CD8-positive, alpha-beta memory T cell (primary cell): Measurements from ENCODE around the gene TFAP2A. TPM values are rescaled to one million over a fixed set of nuclear protein-coding genes. Genes with fewer than 3 reads are reported as not detected.

Source experiments
- CTCF ChIA-PET: fragments of 350-600 bp; sonication (Branson Sonifier 250); formaldehyde crosslinking; loops from one replicate; lab custom pipeline; 2021; ENCODE audit warnings: antibody characterized with exemption; lab: Charles Lee
- POLR2A ChIA-PET: fragments of 350-600 bp; sonication (Branson Sonifier 250); formaldehyde crosslinking; loops from one replicate; lab custom pipeline; 2021; ENCODE audit warnings: antibody characterized with exemption; lab: Charles Lee
- DNase-seq, 5 donors: peaks; one replicate each; pipeline versions ENCODE4 v3.0.0 to v3.0.0-alpha.2; 2020 to 2022; ENCODE audit warnings: mixed read lengths in 1 of 5
- H3K27ac ChIP-seq: one replicate; pipeline ENCODE4 v1.7.0; 2013; ENCODE audit warnings: low read depth, mild to moderate bottlenecking, low read length, moderate library complexity
- H3K27me3 ChIP-seq: 2 replicates; pipeline ENCODE4 v1.7.0; 2013; ENCODE audit warnings: low read length, mild to moderate bottlenecking; ENCODE audit not compliant: insufficient read depth, poor library complexity, severe bottlenecking
- H3K36me3 ChIP-seq: 2 replicates; pipeline ENCODE4 v1.7.0; 2013; ENCODE audit warnings: mild to moderate bottlenecking, low read length, moderate library complexity; ENCODE audit not compliant: insufficient read depth
- H3K4me1 ChIP-seq: 2 replicates; pipeline ENCODE4 v1.7.0; 2013; ENCODE audit warnings: mild to moderate bottlenecking, low read length, moderate library complexity; ENCODE audit not compliant: insufficient read depth
- H3K4me3 ChIP-seq: 2 replicates; pipeline ENCODE4 v1.7.0; 2013; ENCODE audit warnings: mild to moderate bottlenecking, low read length
- H3K9me3 ChIP-seq: 2 replicates; pipeline ENCODE4 v1.7.0; 2013; ENCODE audit warnings: mild to moderate bottlenecking, low read length
- H3K27ac Mint-ChIP-seq, 8 donors: one replicate each; pipeline ENCODE4 v1.8.0; 2020 to 2021; ENCODE audit warnings: mixed read lengths in 8 of 8, mild to moderate bottlenecking in 6 of 8, inconsistent platforms in 3 of 8, moderate library complexity in 3 of 8
- H3K27me3 Mint-ChIP-seq, 2 donors: one replicate each; pipeline ENCODE4 v1.8.0; 2020 to 2021; ENCODE audit warnings: mixed read lengths in 2 of 2, mild to moderate bottlenecking in 1 of 2, moderate library complexity in 1 of 2
- H3K36me3 Mint-ChIP-seq, 3 donors: one replicate each; pipeline ENCODE4 v1.8.0; 2020 to 2021; ENCODE audit warnings: mixed read lengths in 3 of 3, inconsistent platforms in 1 of 3, mild to moderate bottlenecking in 1 of 3
- H3K4me1 Mint-ChIP-seq, 3 donors: one replicate each; pipeline ENCODE4 v1.8.0; 2020 to 2021; ENCODE audit warnings: mixed read lengths in 3 of 3, inconsistent platforms in 1 of 3, mild to moderate bottlenecking in 1 of 3
- H3K4me3 Mint-ChIP-seq, 7 donors: one replicate each; pipeline ENCODE4 v1.8.0; 2020 to 2021; ENCODE audit warnings: mixed read lengths in 7 of 7, mild to moderate bottlenecking in 6 of 7, moderate library complexity in 4 of 7, inconsistent platforms in 2 of 7
- H3K9me3 Mint-ChIP-seq, 5 donors: one replicate each; pipeline ENCODE4 v1.8.0; 2020 to 2022; ENCODE audit warnings: mixed read lengths in 5 of 5, mild to moderate bottlenecking in 3 of 5, moderate library complexity in 2 of 5, inconsistent platforms in 1 of 5
- polyA plus RNA-seq: library from polyadenylated mRNA; unstranded; fragments of 300-500 nt; fragmentation: Illumina TruSeq; gene quantifications from one replicate; pipeline ENCODE4 v1.2.3, GENCODE V29; 2021
- total RNA-seq, 2 experiments: library from RNA; stranded (reverse); gene quantifications; one replicate each; pipeline ENCODE4 v1.2.3, GENCODE V29; 2021

TFAP2A gene
- total and polyA plus RNA-seq, 3 experiments from 2014 or later, result not detected

DNA sequence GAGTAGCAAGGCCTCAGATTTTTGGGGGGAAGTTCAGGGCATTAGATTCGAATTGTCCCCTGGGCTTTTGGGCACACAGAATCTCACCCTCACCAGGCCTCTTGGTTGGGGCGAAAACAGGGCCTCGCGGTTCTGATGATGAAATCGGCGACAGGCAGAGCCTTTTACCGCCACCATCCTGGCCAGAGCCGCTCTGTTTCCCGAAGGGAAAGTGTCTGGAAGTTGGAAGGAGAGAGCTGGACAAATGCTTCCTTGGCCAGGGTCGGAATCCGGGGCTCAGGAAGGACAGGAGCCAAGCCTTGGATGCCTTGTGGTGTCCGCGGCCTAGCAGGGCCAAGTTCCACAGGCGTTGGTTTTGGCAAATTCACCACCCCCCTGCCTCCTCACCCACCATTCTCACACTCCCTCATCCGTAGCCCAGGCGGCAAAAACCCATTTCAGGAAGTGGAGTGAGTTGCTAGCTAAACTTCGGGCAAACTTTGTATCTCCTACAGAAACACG lies 3.5 kb upstream of the TFAP2A start:
- Mint-ChIP-seq H3K4me3 (no peak overlapping the region), H3K36me3 (peaks cover 0 to 4% (median 0%) of the 10 kb centered on the region in 3 donors), H3K27me3 (peaks cover 79 to 89% of the 10 kb centered on the region in 2 donors), H3K27ac (peak overlapping the region in 1 of 8 donors; percentile 75), H3K9me3 (peaks cover 3 to 36% (median 27%) of the 10 kb centered on the region in 5 donors), H3K4me1 (peaks cover 15 to 27% (median 22%) of the 10 kb centered on the region in 3 donors)
- POLR2A ChIA-PET, result no interaction called here
- Histone ChIP-seq H3K4me1 (peaks cover 16% of the 10 kb centered on the region), H3K27ac (no peak overlapping the region), H3K36me3 (no peaks in the 10 kb centered on the region), H3K9me3 (no peaks in the 10 kb centered on the region), H3K4me3 (no peak overlapping the region), H3K27me3 (peaks cover 93% of the 10 kb centered on the region)
- CTCF ChIA-PET, result no interaction called here
- DNase-seq, result no peak

DNA sequence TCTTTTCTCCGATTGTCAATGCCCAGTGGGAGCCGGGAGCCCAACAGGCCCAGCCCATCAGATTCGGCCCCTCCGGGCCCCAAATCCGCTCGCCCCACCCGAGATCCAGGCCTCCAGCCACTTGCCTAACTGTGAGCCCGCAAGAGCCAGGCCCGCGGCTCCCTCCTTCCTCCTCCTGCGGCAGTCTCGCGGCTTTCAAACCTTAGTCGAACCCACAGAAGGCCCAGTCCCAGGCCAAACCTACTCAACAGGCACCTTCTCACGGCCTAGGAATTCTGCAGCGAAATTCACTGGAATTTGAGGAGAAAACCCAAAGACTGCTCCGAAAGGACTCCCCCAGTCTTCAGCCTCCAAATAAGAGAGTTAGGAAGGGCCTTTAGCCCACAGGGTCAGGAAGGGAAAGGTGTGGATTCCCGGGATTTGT lies 2.8 kb upstream of the TFAP2A start:
- ChIA-PET CTCF (no interaction called here), POLR2A (no interaction called here)
- no peak for DNase-seq
- Histone ChIP-seq H3K4me3 (no peak overlapping the region), H3K27me3 (peaks cover 91% of the 10 kb centered on the region), H3K27ac (no peak overlapping the region), H3K9me3 (no peaks in the 10 kb centered on the region), H3K36me3 (no peaks in the 10 kb centered on the region), H3K4me1 (peaks cover 22% of the 10 kb centered on the region)
- Mint-ChIP-seq H3K9me3 (peaks cover 3 to 36% (median 28%) of the 10 kb centered on the region in 5 donors), H3K36me3 (peaks cover 0 to 4% (median 2%) of the 10 kb centered on the region in 3 donors), H3K27me3 (peaks cover 82 to 88% of the 10 kb centered on the region in 2 donors), H3K4me3 (peak overlapping the region in 1 of 7 donors; percentile 17), H3K27ac (peak overlapping the region in 2 of 8 donors; percentile 53 to 75), H3K4me1 (peaks cover 21 to 33% (median 28%) of the 10 kb centered on the region in 3 donors)

DNA sequence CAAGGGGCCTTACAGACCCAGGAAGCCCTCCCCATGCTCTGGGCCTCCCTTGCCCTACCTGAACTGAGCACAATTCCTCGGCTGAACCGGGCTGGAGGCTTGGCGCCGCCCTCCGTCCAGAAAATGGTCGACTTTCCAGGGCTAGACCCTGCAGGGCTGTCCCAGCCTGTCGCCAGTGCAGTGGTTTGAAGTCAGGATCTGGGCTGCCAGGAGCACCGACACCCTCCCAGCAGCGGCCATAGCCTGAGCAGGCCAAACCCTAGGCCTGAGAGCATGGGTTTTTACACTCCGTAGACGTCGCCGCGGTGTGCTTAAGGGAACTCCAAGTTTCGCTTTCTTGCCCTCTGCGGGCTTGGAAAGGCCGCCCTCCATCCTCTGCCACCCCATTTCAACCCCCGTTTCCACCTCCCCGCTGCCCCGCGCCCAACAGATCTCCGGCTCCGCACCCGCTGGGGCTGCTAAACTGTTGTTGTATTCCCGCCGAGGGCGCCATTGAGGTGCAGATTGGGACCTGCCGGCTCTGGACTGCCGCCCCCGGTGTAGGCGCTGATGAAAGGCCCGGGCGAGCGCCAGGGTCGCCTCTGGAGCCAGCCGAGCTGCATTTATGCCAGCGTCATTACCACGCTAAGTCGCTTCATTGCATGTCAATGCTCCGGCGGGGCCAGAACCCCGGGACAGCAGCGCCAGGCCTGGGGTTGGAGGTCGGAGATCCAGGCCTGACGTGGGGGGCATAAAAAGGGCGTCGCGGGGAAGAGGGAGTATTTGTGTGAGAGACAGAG lies 2.2 kb upstream of the TFAP2A start:
- peak overlapping the region in 6 of 7 donors; percentile 39 to 74 (median 58) for H3K4me3 Mint-ChIP-seq
- CTCF ChIA-PET, result no interaction called here

DNA sequence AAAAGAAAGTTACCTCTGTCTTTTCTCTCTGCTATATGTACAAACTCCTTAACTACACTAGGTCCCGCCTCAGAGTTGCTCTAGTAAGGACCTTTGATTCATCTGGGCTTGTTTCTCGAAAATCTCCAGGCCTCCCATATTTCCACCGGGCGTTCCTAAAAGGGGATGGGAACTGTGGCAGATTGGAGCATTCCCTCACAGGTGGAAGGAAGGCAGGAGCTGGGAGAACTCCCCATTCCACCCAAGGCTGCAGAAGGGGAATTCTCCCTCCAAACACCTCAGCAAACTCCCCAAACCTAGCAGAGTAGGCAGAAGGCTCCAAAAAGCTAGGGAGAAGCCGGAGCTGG lies 1.6 kb upstream of the TFAP2A start:
- Mint-ChIP-seq H3K27me3 (peaks cover 82 to 87% of the 10 kb centered on the region in 2 donors), H3K4me1 (peaks cover 28 to 41% (median 33%) of the 10 kb centered on the region in 3 donors), H3K36me3 (peaks cover 0 to 9% (median 4%) of the 10 kb centered on the region in 3 donors), H3K9me3 (peaks cover 3 to 40% (median 34%) of the 10 kb centered on the region in 5 donors), H3K4me3 (peak overlapping the region in 3 of 7 donors; percentile 34 to 49 (median 43)), H3K27ac (peak overlapping the region in 2 of 8 donors; percentile 25 to 82)
- H3K27me3 ChIP-seq, result peaks cover 79% of the 10 kb centered on the region
- DNase-seq, result no peak
- no peak overlapping the region for H3K27ac ChIP-seq
- H3K4me3 ChIP-seq, result no peak overlapping the region
- peaks cover 23% of the 10 kb centered on the region for H3K4me1 ChIP-seq
- H3K9me3 ChIP-seq, result no peaks in the 10 kb centered on the region
- H3K36me3 ChIP-seq, result no peaks in the 10 kb centered on the region
- POLR2A ChIA-PET, result no interaction called here
- CTCF ChIA-PET, result no interaction called here

More for the DNA sequence above, 2.2 kb upstream of the TFAP2A start:
- no peaks in the 10 kb centered on the region for H3K36me3 ChIP-seq
- peaks cover 22% of the 10 kb centered on the region for H3K4me1 ChIP-seq
- peaks cover 81 to 86% of the 10 kb centered on the region in 2 donors for H3K27me3 Mint-ChIP-seq
- peaks cover 3 to 37% (median 29%) of the 10 kb centered on the region in 5 donors for H3K9me3 Mint-ChIP-seq
- POLR2A ChIA-PET, result no interaction called here
- peaks cover 85% of the 10 kb centered on the region for H3K27me3 ChIP-seq
- no peak for DNase-seq
- H3K27ac ChIP-seq, result no peak overlapping the region
- peaks cover 0 to 4% (median 4%) of the 10 kb centered on the region in 3 donors for H3K36me3 Mint-ChIP-seq
- H3K4me1 Mint-ChIP-seq, result peaks cover 23 to 36% (median 31%) of the 10 kb centered on the region in 3 donors
- no peak overlapping the region for H3K4me3 ChIP-seq
- peak overlapping the region in 1 of 8 donors; percentile 82 for H3K27ac Mint-ChIP-seq
- H3K9me3 ChIP-seq, result no peaks in the 10 kb centered on the region

DNA sequence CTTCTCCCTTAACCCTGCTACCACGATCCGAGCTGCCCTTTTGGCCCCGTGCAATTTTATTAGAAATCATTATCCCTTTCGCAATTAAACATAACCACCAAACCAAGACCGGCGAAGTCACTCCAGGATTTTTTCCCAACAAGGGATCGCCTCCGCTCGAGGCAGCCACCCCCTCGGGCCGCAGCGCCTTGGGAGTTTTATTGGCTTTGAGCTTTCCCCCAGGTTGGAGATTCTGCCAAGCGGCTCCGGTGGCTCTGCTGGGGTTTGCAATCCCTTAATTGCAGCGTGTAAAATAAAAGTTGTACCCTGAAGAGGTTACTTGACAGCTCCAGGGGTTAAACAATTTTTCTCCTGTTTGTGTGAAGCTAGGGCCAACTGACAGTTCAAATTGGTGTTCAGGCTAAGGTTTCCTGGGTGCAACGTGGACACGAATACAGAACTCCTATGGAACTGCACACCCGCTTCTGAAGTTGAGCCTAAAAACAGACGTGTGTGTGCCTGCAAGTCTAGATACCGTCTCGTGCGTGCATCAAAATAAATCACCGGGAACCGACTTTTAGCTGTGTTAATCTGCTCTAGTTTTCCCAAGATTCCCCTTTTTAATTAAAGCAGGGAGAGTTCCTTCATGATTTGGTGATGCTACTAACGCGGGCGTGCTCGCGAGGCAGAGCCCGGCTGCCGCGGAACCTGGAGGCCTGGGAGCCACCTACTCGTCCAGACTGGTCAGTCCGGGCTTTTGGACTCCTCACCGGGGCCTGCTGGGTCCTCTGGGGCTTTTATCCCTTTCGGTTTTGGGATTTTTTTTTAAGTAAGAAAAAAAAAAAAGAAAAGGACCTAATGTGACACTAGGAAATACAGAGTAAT lies 975 bp upstream of the TFAP2A start:
- Histone ChIP-seq H3K27ac (no peak overlapping the region), H3K36me3 (no peaks in the 10 kb centered on the region), H3K9me3 (no peaks in the 10 kb centered on the region), H3K4me3 (no peak overlapping the region), H3K4me1 (peaks cover 27% of the 10 kb centered on the region), H3K27me3 (peaks cover 78% of the 10 kb centered on the region)
- ChIA-PET CTCF (no interaction called here), POLR2A (no interaction called here)
- Mint-ChIP-seq H3K36me3 (peaks cover 0 to 9% (median 4%) of the 10 kb centered on the region in 3 donors), H3K27me3 (peaks cover 84 to 85% of the 10 kb centered on the region in 2 donors), H3K9me3 (peaks cover 3 to 42% (median 38%) of the 10 kb centered on the region in 5 donors), H3K27ac (peak overlapping the region in 2 of 8 donors; percentile 50 to 82), H3K4me1 (peaks cover 32 to 48% (median 39%) of the 10 kb centered on the region in 3 donors), H3K4me3 (peak overlapping the region in 5 of 7 donors; percentile 29 to 70 (median 36))
- no peak for DNase-seq

DNA sequence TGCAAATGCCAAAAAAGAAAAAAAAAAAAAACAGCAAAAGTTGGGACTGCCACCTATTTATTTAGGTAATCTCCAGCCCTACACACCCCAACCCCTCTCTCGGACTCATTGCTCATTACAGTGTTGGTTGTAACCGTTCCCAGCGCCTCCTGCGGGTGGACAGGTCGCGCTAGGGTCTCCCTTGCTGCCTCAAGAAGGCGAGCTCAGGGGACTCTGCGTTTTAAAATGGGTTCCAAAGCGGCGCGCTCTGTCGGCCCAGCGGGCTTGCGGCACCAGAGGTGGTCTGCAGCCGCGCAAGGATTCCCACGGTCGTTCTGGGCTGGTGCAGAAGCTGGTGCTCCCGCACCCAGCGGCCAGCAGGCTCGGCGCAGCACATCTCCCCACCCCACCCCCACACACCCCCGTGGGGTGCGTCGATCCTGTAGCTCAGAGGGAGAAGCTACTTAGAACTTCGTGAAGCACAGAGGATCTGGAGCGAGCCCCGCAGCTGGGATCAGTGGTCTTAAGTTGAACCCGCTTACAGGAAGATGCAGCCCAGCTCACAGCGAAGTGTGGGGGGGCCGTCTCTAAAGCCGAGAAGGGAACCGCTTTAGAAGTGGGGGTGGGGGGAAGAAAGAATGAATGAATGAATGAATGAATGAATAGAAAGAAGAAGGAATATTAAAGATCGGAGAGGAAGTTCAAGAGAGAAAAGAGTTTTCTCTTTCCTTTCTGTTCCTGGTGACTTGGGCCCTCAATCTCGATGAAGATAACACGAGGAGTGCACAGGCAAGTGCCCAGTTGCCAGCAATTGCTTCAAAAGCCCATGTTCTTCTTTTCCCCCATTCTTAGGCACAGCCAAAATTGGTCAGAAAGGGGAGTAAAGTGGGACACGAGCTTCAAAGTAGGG lies 780 bp downstream of the TFAP2A start:
- Histone ChIP-seq H3K4me3 (no peak overlapping the region), H3K4me1 (peaks cover 27% of the 10 kb centered on the region), H3K9me3 (no peaks in the 10 kb centered on the region), H3K27ac (no peak overlapping the region), H3K27me3 (peaks cover 80% of the 10 kb centered on the region), H3K36me3 (no peaks in the 10 kb centered on the region)
- H3K27ac Mint-ChIP-seq, result peak overlapping the region in 5 of 8 donors; percentile 23 to 90 (median 76)
- H3K4me1 Mint-ChIP-seq, result peaks cover 39 to 55% (median 47%) of the 10 kb centered on the region in 3 donors
- peaks cover 2 to 9% (median 8%) of the 10 kb centered on the region in 3 donors for H3K36me3 Mint-ChIP-seq
- H3K27me3 Mint-ChIP-seq, result peaks cover 87% of the 10 kb centered on the region in 2 donors
- DNase-seq, result no peak
- peak overlapping the region; percentile 83 to 96 (median 87) for H3K4me3 Mint-ChIP-seq
- CTCF ChIA-PET, result no interaction called here
- peaks cover 10 to 56% (median 50%) of the 10 kb centered on the region in 5 donors for H3K9me3 Mint-ChIP-seq
- POLR2A ChIA-PET, result no interaction called here

DNA sequence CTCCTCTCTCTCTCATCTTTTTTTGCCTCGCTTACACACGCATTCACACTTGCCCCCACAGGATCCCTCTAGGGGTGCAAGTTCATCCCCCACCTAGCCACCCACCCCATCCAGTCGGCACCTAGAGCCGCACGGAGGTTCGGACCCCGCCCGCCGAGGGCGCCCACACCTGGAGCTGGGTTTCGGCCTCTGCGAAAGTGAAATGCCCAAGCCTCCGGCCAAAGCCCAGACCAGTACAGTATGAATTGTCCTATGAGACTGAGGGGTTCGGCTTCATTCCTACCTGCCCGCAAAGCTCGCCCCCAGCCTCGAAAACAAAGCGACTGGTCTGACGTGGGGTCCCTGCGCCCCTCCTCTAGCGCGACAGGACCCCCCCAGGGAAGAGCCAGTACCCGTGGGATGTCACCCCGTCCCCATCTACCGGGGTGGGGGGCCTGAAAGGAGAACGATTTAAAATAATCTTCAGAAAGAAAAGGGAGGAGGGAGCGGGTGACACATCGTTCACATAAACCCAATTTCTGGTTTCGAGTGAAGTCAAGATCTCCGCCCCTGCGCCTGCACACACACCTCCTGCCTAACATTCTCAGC lies 1.5 kb downstream of the TFAP2A start:
- Histone ChIP-seq H3K27me3 (peaks cover 74% of the 10 kb centered on the region), H3K36me3 (no peaks in the 10 kb centered on the region), H3K4me3 (peak overlapping the region; percentile 41), H3K4me1 (peaks cover 27% of the 10 kb centered on the region), H3K9me3 (no peaks in the 10 kb centered on the region), H3K27ac (no peak overlapping the region)
- Mint-ChIP-seq H3K27me3 (peaks cover 87 to 90% of the 10 kb centered on the region in 2 donors), H3K36me3 (peaks cover 2 to 9% (median 8%) of the 10 kb centered on the region in 3 donors), H3K4me3 (peak overlapping the region; percentile 83 to 96 (median 87)), H3K27ac (peak overlapping the region in 6 of 8 donors; percentile 36 to 90 (median 72)), H3K9me3 (peaks cover 16 to 56% (median 51%) of the 10 kb centered on the region in 5 donors), H3K4me1 (peaks cover 39 to 55% (median 47%) of the 10 kb centered on the region in 3 donors)
- no peak for DNase-seq
- ChIA-PET CTCF (no interaction called here), POLR2A (no interaction called here)
